Measurements from ENCODE around the gene DUS2.
"Not testable (repeated sequence)": the region's sequence is repeated elsewhere in the genome, so short reads cannot be mapped to it uniquely, and the experiment has no call there.

The DUS2 gene

GRCh38 chr16:67989322-67990017, 33.6 kb upstream of the DUS2 start:
- Histone ChIP-seq H3K36me3 (ENCODE audit: control insufficient read depth, insufficient read depth, low read length) (no peaks in the 10 kb centered on the region), H3K27ac (ENCODE audit: low read depth, low read length) (no peak overlapping the region), H3K9ac (ENCODE audit: low read length) (no peak overlapping the region), H3K27me3 (ENCODE audit: control insufficient read depth, insufficient read depth, low read length) (no peaks in the 10 kb centered on the region), H3K4me3 (ENCODE audit: low read length) (no peak overlapping the region), H3K4me1 (ENCODE audit: control insufficient read depth, insufficient read depth, low read length) (peaks cover 4% of the 10 kb centered on the region)

- Histone ChIP-seq H3K27ac (ENCODE audit: low read depth, low read length) (no peak overlapping the region), H3K4me3 (ENCODE audit: low read length) (no peak overlapping the region), H3K9ac (ENCODE audit: low read length) (no peak overlapping the region), H3K27me3 (ENCODE audit: control insufficient read depth, insufficient read depth, low read length) (no peaks in the 10 kb centered on the region), H3K36me3 (ENCODE audit: control insufficient read depth, insufficient read depth, low read length) (no peaks in the 10 kb centered on the region), H3K4me1 (ENCODE audit: control insufficient read depth, insufficient read depth, low read length) (peaks cover 4% of the 10 kb centered on the region)
Observed at GRCh38 chr16:67990018-67990386, 33.1 kb upstream of the DUS2 start.

GRCh38 chr16:67992661-67993206, 30.4 kb upstream of the DUS2 start:
- H3K4me3 ChIP-seq (ENCODE audit: low read length) = peak overlapping the region; percentile 60
- peaks cover 4% of the 10 kb centered on the region for H3K4me1 ChIP-seq (ENCODE audit: control insufficient read depth, insufficient read depth, low read length)

GRCh38 chr16:67993207-67994039, 29.7 kb upstream of the DUS2 start:
- peak overlapping the region; percentile 45 for H3K9ac ChIP-seq (ENCODE audit: low read length)
- peaks cover 4% of the 10 kb centered on the region for H3K4me1 ChIP-seq (ENCODE audit: control insufficient read depth, insufficient read depth, low read length)
- peak overlapping the region; percentile 46 for H3K27ac ChIP-seq (ENCODE audit: low read depth, low read length)
- no peaks in the 10 kb centered on the region for H3K27me3 ChIP-seq (ENCODE audit: control insufficient read depth, insufficient read depth, low read length)
- H3K4me3 ChIP-seq (ENCODE audit: low read length) = peak overlapping the region; percentile 60
- H3K36me3 ChIP-seq (ENCODE audit: control insufficient read depth, insufficient read depth, low read length) = no peaks in the 10 kb centered on the region

More at GRCh38 chr16:67992661-67993206, 30.4 kb upstream of the DUS2 start:
- H3K27me3 ChIP-seq (ENCODE audit: control insufficient read depth, insufficient read depth, low read length) = no peaks in the 10 kb centered on the region
- H3K36me3 ChIP-seq (ENCODE audit: control insufficient read depth, insufficient read depth, low read length) = no peaks in the 10 kb centered on the region
- no peak overlapping the region for H3K27ac ChIP-seq (ENCODE audit: low read depth, low read length)
- no peak overlapping the region for H3K9ac ChIP-seq (ENCODE audit: low read length)

- H3K27me3 ChIP-seq (ENCODE audit: control insufficient read depth, insufficient read depth, low read length); H3K4me1 ChIP-seq (ENCODE audit: control insufficient read depth, insufficient read depth, low read length); H3K27ac ChIP-seq (ENCODE audit: low read depth, low read length); H3K36me3 ChIP-seq (ENCODE audit: control insufficient read depth, insufficient read depth, low read length); H3K4me3 ChIP-seq (ENCODE audit: low read length); H3K9ac ChIP-seq (ENCODE audit: low read length): not testable (repeated sequence)
Observed at GRCh38 chr16:67994040-67994408, 29.1 kb upstream of the DUS2 start.

- Histone ChIP-seq H3K27me3 (ENCODE audit: control insufficient read depth, insufficient read depth, low read length) (no peaks in the 10 kb centered on the region), H3K4me3 (ENCODE audit: low read length) (no peak overlapping the region), H3K4me1 (ENCODE audit: control insufficient read depth, insufficient read depth, low read length) (peaks cover 4% of the 10 kb centered on the region), H3K36me3 (ENCODE audit: control insufficient read depth, insufficient read depth, low read length) (no peaks in the 10 kb centered on the region), H3K9ac (ENCODE audit: low read length) (no peak overlapping the region), H3K27ac (ENCODE audit: low read depth, low read length) (no peak overlapping the region)
Observed at GRCh38 chr16:67995423-67995822, 27.7 kb upstream of the DUS2 start.

GRCh38 chr16:67996666-67997065, 26.4 kb upstream of the DUS2 start:
- H3K27me3 ChIP-seq (ENCODE audit: control insufficient read depth, insufficient read depth, low read length) = no peaks in the 10 kb centered on the region
- no peak overlapping the region for H3K9ac ChIP-seq (ENCODE audit: low read length)
- H3K4me1 ChIP-seq (ENCODE audit: control insufficient read depth, insufficient read depth, low read length) = peaks cover 4% of the 10 kb centered on the region
- H3K27ac ChIP-seq (ENCODE audit: low read depth, low read length) = no peak overlapping the region
- no peaks in the 10 kb centered on the region for H3K36me3 ChIP-seq (ENCODE audit: control insufficient read depth, insufficient read depth, low read length)
- no peak overlapping the region for H3K4me3 ChIP-seq (ENCODE audit: low read length)

GRCh38 chr16:67998231-67998778, 24.8 kb upstream of the DUS2 start:
- not testable (repeated sequence) for H3K9ac ChIP-seq (ENCODE audit: low read length); H3K4me3 ChIP-seq (ENCODE audit: low read length); H3K27ac ChIP-seq (ENCODE audit: low read depth, low read length); H3K4me1 ChIP-seq (ENCODE audit: control insufficient read depth, insufficient read depth, low read length); H3K27me3 ChIP-seq (ENCODE audit: control insufficient read depth, insufficient read depth, low read length); H3K36me3 ChIP-seq (ENCODE audit: control insufficient read depth, insufficient read depth, low read length)

- not testable (repeated sequence) for H3K27ac ChIP-seq (ENCODE audit: low read depth, low read length); H3K27me3 ChIP-seq (ENCODE audit: control insufficient read depth, insufficient read depth, low read length); H3K9ac ChIP-seq (ENCODE audit: low read length); H3K36me3 ChIP-seq (ENCODE audit: control insufficient read depth, insufficient read depth, low read length); H3K4me1 ChIP-seq (ENCODE audit: control insufficient read depth, insufficient read depth, low read length)
- peak within 1 kb of the TSS; percentile 36 for H3K4me3 ChIP-seq (ENCODE audit: low read length)
Observed at GRCh38 chr16:67998779-67999688, 24.1 kb upstream of the DUS2 start, which contains the start of gene DPEP2. Gene DPEP2, minus strand, starts transcription at chr16:67999484. Its CDS starts 6,272 bp downstream, at chr16:67993212.

GRCh38 chr16:67999985-68000384, 23.1 kb upstream of the DUS2 start:
- peak overlapping the region; percentile 13 for H3K4me3 ChIP-seq (ENCODE audit: low read length)
- H3K4me1 ChIP-seq (ENCODE audit: control insufficient read depth, insufficient read depth, low read length) = no peaks in the 10 kb centered on the region
- no peaks in the 10 kb centered on the region for H3K27me3 ChIP-seq (ENCODE audit: control insufficient read depth, insufficient read depth, low read length)
- H3K27ac ChIP-seq (ENCODE audit: low read depth, low read length) = no peak overlapping the region
- H3K36me3 ChIP-seq (ENCODE audit: control insufficient read depth, insufficient read depth, low read length) = no peaks in the 10 kb centered on the region
- no peak overlapping the region for H3K9ac ChIP-seq (ENCODE audit: low read length)

GRCh38 chr16:68000450-68000849, 22.6 kb upstream of the DUS2 start:
- Histone ChIP-seq H3K27ac (ENCODE audit: low read depth, low read length) (no peak overlapping the region), H3K9ac (ENCODE audit: low read length) (no peak overlapping the region), H3K27me3 (ENCODE audit: control insufficient read depth, insufficient read depth, low read length) (no peaks in the 10 kb centered on the region), H3K4me3 (ENCODE audit: low read length) (peak overlapping the region; percentile 13), H3K36me3 (ENCODE audit: control insufficient read depth, insufficient read depth, low read length) (no peaks in the 10 kb centered on the region), H3K4me1 (ENCODE audit: control insufficient read depth, insufficient read depth, low read length) (no peaks in the 10 kb centered on the region)

- no peaks in the 10 kb centered on the region for H3K27me3 ChIP-seq (ENCODE audit: control insufficient read depth, insufficient read depth, low read length)
- no peaks in the 10 kb centered on the region for H3K4me1 ChIP-seq (ENCODE audit: control insufficient read depth, insufficient read depth, low read length)
- H3K9ac ChIP-seq (ENCODE audit: low read length) = no peak overlapping the region
- H3K36me3 ChIP-seq (ENCODE audit: control insufficient read depth, insufficient read depth, low read length) = no peaks in the 10 kb centered on the region
- no peak overlapping the region for H3K27ac ChIP-seq (ENCODE audit: low read depth, low read length)
- no peak overlapping the region for H3K4me3 ChIP-seq (ENCODE audit: low read length)
Observed at GRCh38 chr16:68003031-68003430, 20.1 kb upstream of the DUS2 start.
